GM12878 (cell line): ENCODE results near the gene ARMH1. TPM values are rescaled to one million over a fixed set of nuclear protein-coding genes. Genes with fewer than 3 reads are reported as not detected.

Experiments used
- BRCA1 ChIP-seq: IDR thresholded peaks from 2 replicates; pipeline ENCODE4 v1.6.1; 2011; ENCODE audit warnings: low read depth, low read length, improper control_type of control experiment
- CEBPB ChIP-seq, 2 experiments: fragments of 150-350 bp in 1 of 2; IDR thresholded peaks; 2 replicates each; pipeline ENCODE4 v1.6.1; 2012 to 2014; ENCODE audit warnings: low read depth in 2 of 2, low read length in 2 of 2, borderline replicate concordance in 1 of 2, inconsistent platforms in 1 of 2
- CEBPZ ChIP-seq: fragments of 150-350 bp; IDR thresholded peaks from 2 replicates; pipeline ENCODE4 v1.6.1; 2016; ENCODE audit warnings: low read depth, low read length
- EED ChIP-seq: sonication (generic); IDR thresholded peaks from 2 replicates; pipeline ENCODE4 v1.6.1; 2016; ENCODE audit warnings: antibody characterized with exemption, low read depth
- EP300 ChIP-seq, 2 experiments: fragments of 150-350 bp in 1 of 2; IDR thresholded peaks; 2 replicates each; pipeline ENCODE4 v1.6.1; 2011 to 2012; ENCODE audit warnings: low read depth in 2 of 2, low read length in 2 of 2, borderline replicate concordance in 1 of 2, improper control_type of control experiment in 1 of 2, inconsistent platforms in 1 of 2; ENCODE audit not compliant: control insufficient read depth in 1 of 2
- IKZF2 ChIP-seq, 2 experiments: fragments of 450-650 bp; IDR thresholded peaks; 2 replicates each; pipeline ENCODE4 v1.6.1; 2017; ENCODE audit warnings: mild to moderate bottlenecking in 2 of 2, moderate library complexity in 2 of 2
- KLF5 ChIP-seq: fragments of 450-650 bp; IDR thresholded peaks from 2 replicates; pipeline ENCODE4 v1.6.1; 2014; ENCODE audit warnings: mild to moderate bottlenecking; ENCODE audit not compliant: partially characterized antibody
- NR2C1 ChIP-seq: fragments of 450-650 bp; IDR thresholded peaks from 2 replicates; pipeline ENCODE4 v1.6.1; 2017; ENCODE audit warnings: antibody characterized with exemption, mild to moderate bottlenecking, moderate library complexity
- PAX8 ChIP-seq: fragments of 450-650 bp; IDR thresholded peaks from 2 replicates; pipeline ENCODE4 v1.6.1; 2017; ENCODE audit warnings: mild to moderate bottlenecking, moderate library complexity
- RB1 ChIP-seq: fragments of 450-650 bp; formaldehyde crosslinking; IDR thresholded peaks from 2 replicates; pipeline ENCODE4 v1.6.1; 2017; ENCODE audit warnings: mild to moderate bottlenecking, borderline replicate concordance
- SIN3A ChIP-seq: IDR thresholded peaks from 2 replicates; pipeline ENCODE4 v1.6.1; 2012; ENCODE audit warnings: low read depth, low read length, improper control_type of control experiment
- SMAD1 ChIP-seq: fragments of 450-650 bp; IDR thresholded peaks from 2 replicates; pipeline ENCODE4 v1.6.1; 2018; ENCODE audit warnings: mild to moderate bottlenecking, low read depth; ENCODE audit not compliant: partially characterized antibody
- TCF12 ChIP-seq: IDR thresholded peaks from 2 replicates; pipeline ENCODE4 v1.6.1; 2011; ENCODE audit warnings: low read depth, mild to moderate bottlenecking, low read length
- TCF7 ChIP-seq: IDR thresholded peaks from 2 replicates; pipeline ENCODE4 v1.6.1; 2014; ENCODE audit warnings: antibody characterized with exemption, borderline replicate concordance
- ZBTB4 ChIP-seq: fragments of 450-650 bp; formaldehyde crosslinking; IDR thresholded peaks from 2 replicates; pipeline ENCODE4 v1.4.0; 2022; ENCODE audit warnings: mild to moderate bottlenecking, moderate library complexity
- polyA plus RNA-seq, 11 experiments: library from polyadenylated mRNA; depleted of rRNA in 4 of 11; unstranded in 6 of 11; stranded (reverse) in 5 of 11; fragments of >200 nt; fragmentation: Nextera tagmentation in 4 of 11; fragmentation: Illumina TruSeq in 1 of 11; extraction: Ambion mirVana in 4 of 11; extraction: Trizol in 1 of 11; gene quantifications; 1 replicate in 1 of 11; 2 replicates in 10 of 11; pipeline versions ENCODE4 v1.2.1 to v1.2.3, GENCODE V29; 2011 to 2016; ENCODE audit warnings: inconsistent platforms in 2 of 11, missing spikeins in 2 of 11, low read depth in 1 of 11
- total RNA-seq, 4 experiments: library from RNA; depleted of rRNA in 3 of 4; stranded (reverse); fragments of >200 nt in 3 of 4; fragmentation: Illumina TruSeq in 1 of 4; extraction: Trizol in 1 of 4; gene quantifications; 2 replicates each; pipeline versions ENCODE4 v1.2.1 to v1.2.3, GENCODE V29; 2013 to 2021
- TF ChIP-seq, protein P1 (sequence below): fragments of 450-650 bp; IDR thresholded peaks from 2 replicates; pipeline ENCODE4 v1.6.1; 2016; ENCODE audit warnings: mild to moderate bottlenecking, moderate library complexity, borderline replicate concordance

Gene ARMH1
- total and polyA plus RNA-seq, 10 of the 15 experiments (the other 5 are each of a cell fraction or from before 2014, with no cell fraction given) = 0.93 to 43.9 (median 8.2) TPM

GRCh38 chr1:44694863-44695478 is 20.5 kb downstream of the ARMH1 start (continued):
- no peak for TF ChIP-seq CEBPZ
- TF ChIP-seq NR2C1 = no peak
- TF ChIP-seq EED = peak; percentile 71
- no peak for TF ChIP-seq SIN3A
- 0 out of 4 replicates have a peak, but pooled peaks of 1 of the 2 experiments have one; percentile 20 for TF ChIP-seq EP300 (IDR thresholded peaks at IDR 0.05; ENCODE audit: borderline replicate concordance in 1 of 2, control insufficient read depth in 1 of 2, low read depth in 2 of 2, low read length in 2 of 2)
- TF ChIP-seq BRCA1 = no peak
- no peak for TF ChIP-seq CEBPB (IDR thresholded peaks at IDR 0.05; ENCODE audit: borderline replicate concordance in 1 of 2, low read depth in 2 of 2, low read length in 2 of 2)
- TF ChIP-seq TCF7 = no peak
- no peak for TF ChIP-seq SMAD1
- no peak for TF ChIP-seq ZBTB4
- TF ChIP-seq, protein P1, sequence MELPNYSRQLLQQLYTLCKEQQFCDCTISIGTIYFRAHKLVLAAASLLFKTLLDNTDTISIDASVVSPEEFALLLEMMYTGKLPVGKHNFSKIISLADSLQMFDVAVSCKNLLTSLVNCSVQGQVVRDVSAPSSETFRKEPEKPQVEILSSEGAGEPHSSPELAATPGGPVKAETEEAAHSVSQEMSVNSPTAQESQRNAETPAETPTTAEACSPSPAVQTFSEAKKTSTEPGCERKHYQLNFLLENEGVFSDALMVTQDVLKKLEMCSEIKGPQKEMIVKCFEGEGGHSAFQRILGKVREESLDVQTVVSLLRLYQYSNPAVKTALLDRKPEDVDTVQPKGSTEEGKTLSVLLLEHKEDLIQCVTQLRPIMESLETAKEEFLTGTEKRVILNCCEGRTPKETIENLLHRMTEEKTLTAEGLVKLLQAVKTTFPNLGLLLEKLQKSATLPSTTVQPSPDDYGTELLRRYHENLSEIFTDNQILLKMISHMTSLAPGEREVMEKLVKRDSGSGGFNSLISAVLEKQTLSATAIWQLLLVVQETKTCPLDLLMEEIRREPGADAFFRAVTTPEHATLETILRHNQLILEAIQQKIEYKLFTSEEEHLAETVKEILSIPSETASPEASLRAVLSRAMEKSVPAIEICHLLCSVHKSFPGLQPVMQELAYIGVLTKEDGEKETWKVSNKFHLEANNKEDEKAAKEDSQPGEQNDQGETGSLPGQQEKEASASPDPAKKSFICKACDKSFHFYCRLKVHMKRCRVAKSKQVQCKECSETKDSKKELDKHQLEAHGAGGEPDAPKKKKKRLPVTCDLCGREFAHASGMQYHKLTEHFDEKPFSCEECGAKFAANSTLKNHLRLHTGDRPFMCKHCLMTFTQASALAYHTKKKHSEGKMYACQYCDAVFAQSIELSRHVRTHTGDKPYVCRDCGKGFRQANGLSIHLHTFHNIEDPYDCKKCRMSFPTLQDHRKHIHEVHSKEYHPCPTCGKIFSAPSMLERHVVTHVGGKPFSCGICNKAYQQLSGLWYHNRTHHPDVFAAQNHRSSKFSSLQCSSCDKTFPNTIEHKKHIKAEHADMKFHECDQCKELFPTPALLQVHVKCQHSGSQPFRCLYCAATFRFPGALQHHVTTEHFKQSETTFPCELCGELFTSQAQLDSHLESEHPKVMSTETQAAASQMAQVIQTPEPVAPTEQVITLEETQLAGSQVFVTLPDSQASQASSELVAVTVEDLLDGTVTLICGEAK = no peak
- TF ChIP-seq PAX8 = no peak
- no peak for TF ChIP-seq KLF5
- TF ChIP-seq RB1 = no peak
- TF ChIP-seq IKZF2 (IDR thresholded peaks at IDR 0.05) = peak in 1 of 2 experiments; percentile 20; a peak in 1 of 4 replicates
- peak; percentile 83 for TF ChIP-seq TCF12
